CD4-positive, alpha-beta T cell treated with Interleukin-1 beta for 1 hour (primary cell): ENCODE measurements around the gene CCL8.

ENCODE experiments used
- DNase-seq, 2 donors: peaks; one replicate each; pipeline ENCODE4 v3.0.0-alpha.2; 2020 to 2022

The CCL8 gene

DNA sequence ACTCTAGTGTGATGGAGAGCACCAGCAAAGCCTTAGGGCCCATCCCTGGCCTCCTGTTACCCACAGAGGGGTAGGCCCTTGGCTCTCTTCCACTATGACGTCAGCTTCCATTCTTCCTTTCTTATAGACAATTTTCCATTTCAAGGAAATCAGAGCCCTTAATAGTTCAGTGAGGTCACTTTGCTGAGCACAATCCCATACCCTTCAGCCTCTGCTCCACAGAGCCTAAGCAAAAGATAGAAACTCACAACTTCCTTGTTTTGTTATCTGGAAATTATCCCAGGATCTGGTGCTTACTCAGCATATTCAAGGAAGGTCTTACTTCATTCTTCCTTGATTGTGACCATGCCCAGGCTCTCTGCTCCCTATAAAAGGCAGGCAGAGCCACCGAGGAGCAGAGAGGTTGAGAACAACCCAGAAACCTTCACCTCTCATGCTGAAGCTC is at the start of gene CCL8:
Gene CCL8, plus strand, starts transcription at position 397 of the 445 bp plus-strand sequence. CDS start 67 bp downstream, outside the sequence.
- no peak for DNase-seq

DNA sequence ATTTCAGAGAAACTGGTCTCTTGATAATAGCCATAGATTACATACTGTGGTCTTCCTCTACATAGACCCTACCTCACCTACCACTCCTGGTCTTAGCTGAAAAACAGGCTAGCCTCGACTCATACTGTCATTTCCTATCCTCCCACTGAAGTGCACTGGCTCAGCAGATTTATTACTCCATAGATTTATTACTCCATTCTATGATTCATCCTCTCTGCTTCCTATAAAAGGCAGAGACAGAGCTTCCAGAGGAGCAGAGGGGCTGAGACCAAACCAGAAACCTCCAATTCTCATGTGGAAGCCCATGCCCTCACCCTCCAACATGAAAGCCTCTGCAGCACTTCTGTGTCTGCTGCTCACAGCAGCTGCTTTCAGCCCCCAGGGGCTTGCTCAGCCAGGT is 49.3 kb upstream of the CCL8 start, which contains the start of gene CCL7:
Gene CCL7, plus strand, starts transcription at position 253 of the 400 bp plus-strand sequence. Its CDS starts 70 bp downstream, at position 323.
- no peak for DNase-seq

DNA sequence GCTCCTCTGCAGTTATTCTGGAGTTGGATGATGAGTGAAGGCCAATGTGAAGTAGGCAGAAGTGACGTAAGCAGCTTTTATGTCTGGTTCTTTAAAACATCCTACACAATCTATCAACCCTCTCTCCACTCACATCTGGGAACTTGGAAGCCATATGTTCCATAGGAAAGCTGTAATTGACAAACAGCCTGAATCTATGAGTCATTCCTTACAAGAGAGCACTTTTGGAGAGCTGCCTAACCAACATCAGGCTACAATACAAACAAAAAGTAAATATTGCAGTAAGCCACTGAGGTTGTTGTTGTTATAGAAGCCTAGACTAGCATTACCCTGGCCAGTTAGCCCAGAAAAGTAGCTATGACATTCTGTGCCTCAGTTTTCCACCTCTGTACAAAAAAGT is 43.4 kb upstream of the CCL8 start:
- DNase-seq: no peak

DNA sequence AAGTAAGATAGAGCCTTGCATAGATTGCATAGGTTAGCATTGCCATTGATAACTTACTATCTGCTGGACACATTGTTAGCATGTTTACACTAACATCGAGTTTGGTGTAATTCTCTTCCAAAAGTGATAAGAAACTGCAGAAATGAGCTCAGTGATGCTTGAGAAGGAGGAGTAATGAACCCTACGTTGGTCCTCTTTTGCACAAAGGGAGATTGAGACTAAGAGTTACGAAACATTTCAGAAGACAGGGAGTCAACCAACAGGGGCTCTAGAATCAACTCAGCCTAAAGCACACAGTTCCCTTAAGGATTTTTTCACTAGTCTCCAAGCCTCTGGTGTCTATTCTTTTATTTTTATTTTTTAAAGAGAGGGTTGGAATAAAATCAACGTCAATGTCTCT is 42.4 kb upstream of the CCL8 start:
- no peak for DNase-seq

DNA sequence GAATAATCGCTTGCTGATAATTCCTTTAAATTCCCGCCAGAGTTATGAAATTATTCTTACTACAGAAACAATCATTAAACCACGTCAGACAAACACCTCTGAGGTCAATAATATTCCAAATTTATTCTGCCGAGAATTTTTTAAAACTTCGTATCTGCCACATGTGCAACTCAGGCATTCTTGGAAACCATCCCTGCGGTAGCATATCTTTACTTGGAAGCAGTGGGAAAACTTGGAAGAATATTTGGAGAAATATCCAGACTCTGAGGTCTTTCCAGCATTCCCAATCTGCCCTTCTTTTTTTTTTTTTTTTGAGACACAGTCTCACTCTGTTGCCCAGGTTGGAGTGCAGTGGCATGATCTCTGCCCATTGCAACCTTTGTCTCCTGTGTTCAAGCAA is 35.7 kb upstream of the CCL8 start:
- no peak for DNase-seq

DNA sequence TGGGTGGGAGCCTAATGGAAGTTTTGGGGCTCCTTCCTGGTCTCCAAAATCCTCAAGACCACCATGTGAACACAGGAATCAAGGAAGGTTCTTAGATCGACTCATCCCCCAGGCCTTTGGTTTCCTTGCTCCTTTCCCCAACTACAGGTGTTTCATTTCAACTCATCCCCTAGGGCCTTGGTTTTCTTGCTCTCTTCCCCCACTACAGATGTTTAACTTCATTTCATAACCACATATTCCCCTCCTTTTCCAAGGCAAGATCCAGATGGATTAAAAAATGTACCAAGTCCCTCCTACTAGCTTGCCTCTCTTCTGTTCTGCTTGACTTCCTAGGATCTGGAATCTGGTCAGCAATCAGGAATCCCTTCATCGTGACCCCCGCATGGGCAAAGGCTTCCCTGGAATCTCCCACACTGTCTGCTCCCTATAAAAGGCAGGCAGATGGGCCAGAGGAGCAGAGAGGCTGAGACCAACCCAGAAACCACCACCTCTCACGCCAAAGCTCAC is 33.9 kb upstream of the CCL8 start, which contains the start of gene CCL11:
Gene CCL11, plus strand, starts transcription at position 457 of the 507 bp plus-strand sequence. CDS start 67 bp downstream, outside the sequence.
- DNase-seq: no peak

DNA sequence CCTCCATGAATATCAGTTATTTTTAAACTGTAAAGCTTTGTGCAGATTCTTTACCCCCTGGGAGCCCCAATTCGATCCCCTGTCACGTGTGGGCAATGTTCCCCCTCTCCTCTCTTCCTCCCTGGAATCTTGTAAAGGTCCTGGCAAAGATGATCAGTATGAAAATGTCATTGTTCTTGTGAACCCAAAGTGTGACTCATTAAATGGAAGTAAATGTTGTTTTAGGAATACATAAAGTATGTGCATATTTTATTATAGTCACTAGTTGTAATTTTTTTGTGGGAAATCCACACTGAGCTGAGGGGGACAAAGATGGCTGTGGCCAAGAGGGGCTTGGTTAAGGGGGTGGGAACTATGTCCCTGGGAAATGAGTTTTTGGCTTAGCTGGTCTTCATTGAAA is 31.4 kb upstream of the CCL8 start:
- DNase-seq: no peak

DNA sequence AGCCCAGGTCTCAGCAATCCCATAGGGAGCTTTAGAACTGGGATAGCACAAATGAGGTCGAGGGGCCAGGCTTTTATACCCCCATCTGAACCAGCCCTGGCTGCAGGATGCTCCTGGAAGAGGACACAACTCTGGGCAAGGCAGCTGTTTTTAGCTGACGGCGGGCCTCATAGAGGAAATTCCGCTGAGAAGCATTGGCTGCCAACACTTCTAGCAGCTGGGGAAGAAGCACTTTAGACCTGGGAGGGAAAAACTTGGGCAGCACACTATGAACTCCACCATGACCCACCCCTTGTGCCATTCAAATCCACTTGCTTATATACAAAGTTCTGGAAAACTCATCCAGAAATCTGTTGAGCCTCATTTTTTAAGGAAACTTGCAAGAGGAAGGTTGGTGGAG is 28.6 kb upstream of the CCL8 start:
- no peak for DNase-seq

DNA sequence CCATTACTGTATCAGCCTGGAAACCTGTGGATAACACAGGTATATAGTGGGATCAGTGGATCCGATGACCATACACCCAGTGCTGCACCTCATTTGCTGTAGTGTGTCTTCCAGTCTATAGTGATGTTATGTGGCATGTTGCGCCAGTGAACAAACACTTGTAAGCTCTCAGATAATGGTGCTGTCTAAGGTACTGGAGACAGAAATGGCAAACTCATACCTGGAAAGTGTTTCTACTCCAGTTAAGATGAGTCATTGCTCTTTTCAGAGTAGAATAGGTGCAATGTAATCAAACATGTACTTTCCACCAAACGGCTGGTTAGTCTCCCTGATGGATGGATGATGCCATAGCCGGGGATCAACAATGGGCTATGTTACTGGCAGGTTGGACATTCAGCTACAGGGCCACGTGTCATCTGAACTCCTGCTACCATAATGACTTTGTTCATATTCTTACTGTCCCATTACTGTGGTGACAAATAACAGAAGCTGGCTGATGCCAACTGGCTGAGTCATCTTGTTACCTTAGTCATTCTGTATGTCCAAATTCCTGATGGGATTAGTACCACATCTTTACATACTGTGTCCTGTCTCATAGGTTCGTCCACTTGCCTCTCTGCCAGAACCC is 27.4 kb upstream of the CCL8 start:
- no peak for DNase-seq

DNA sequence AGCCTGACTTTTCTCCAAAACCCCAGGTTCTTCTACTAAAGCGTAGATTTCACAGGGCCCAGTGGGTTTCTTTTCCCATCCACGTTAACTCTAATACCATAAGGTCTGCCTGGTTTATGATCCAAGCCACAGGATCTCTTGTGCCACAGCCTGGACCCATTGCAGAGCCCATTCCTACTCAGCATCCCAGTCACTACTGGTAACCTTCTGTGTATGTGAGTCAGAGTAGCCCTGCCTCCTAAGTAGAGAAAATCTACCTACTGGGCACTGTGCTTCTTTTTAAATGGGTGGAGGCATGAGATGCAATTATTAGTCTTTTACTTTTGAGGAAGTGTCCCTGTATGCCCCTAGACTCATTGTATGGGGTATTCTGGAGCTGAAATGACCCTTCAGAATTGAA is 20.2 kb upstream of the CCL8 start:
- no peak for DNase-seq

DNA sequence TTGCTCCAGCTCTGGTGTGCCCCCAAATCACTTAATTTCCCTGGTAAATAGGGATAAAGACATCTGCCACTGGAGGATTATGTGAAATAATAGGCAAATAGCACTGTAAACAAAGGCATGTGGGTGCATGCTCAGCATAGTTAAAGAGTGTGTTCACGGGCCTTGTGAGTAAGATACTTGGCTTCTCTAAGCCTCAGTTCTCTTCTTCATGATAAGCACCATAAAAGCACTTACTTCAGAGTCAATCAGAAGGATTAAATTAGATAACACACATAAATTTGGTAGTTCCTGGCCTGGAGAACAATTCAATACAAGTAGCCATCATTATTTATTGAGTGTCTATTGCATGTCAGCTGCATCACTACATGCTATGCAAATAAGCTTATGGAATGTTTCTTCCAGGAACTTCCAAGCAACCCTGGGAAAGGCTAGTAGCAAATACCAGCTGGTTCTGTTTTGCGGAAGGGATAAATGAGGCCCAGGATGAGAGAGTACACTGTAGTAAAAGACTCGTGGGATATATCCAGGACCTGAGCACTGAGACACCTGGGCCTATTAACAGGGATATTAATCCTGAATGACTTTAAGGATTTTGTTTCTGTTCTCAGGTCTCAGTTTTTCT is 19.2 kb upstream of the CCL8 start:
- no peak for DNase-seq

DNA sequence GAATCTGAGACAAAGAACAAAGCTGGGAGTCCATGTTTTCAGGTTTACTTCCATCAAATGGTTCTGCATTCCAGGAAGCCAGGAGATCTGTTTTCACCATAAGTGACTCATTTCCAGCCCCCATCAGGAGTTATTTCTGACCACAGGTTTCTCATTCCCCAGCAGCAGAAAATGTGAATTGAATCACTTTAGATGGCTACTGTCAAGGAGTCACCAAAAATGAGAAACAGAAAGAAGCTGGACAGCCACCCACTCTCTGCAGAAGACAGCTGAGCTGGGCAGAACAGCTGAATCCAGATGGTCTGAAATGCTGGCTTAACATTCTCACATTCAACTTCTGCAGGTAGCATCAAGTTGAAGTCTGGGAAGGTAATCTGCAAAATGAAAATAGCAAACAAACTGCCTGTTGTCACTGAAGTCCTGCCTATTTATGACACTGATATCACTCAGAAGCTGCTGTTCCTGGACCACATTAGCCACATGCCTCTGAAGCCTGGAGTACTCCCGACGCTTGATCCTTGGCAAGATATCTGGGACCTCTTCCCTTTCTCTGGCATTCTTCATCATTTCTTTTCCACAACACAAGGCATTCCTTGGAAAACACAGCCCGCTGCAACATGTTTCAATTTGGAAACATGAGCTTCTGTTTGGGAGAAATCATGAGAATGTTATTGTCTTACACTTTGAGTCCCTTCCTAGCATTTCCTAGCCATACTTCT is 18.4 kb upstream of the CCL8 start:
- DNase-seq: no peak

DNA sequence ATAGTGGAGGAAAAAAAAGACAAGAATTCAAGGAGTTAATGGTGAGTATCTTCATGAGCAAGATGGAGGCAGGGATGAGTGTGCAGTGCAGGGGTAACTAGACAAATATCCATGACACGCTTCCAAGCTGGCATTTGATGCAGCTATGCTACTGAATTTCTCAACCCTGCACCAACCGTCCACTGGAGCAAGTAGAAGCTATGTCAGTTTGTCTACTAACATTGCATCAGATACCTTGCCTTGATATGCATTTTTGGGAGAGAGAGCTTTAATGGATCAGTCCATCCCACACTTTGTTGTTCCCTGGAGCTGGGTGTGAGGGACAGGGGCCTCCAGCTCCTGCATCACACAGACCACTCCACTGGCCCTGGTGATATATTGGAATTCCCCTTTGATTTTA is 17.2 kb upstream of the CCL8 start:
- DNase-seq: no peak

DNA sequence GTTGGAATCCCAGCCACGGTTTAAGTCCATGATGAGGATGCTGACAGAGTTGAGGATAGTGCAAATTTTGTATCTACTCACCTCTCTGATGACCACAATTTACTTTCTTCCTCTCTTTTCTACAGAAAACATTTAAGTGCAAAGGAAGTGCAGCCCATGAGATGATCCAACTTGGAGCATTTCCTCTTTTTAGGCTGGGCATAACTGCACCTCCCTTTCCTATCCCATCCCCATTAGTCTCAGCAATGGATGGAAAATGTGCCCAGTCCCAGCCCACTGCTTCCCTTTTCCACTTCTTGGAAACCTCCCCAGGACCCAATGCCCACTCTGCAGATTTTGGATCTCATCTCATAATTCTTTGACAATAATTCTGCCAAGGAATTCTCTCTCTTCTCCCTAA is 16.6 kb upstream of the CCL8 start:
- DNase-seq: no peak

DNA sequence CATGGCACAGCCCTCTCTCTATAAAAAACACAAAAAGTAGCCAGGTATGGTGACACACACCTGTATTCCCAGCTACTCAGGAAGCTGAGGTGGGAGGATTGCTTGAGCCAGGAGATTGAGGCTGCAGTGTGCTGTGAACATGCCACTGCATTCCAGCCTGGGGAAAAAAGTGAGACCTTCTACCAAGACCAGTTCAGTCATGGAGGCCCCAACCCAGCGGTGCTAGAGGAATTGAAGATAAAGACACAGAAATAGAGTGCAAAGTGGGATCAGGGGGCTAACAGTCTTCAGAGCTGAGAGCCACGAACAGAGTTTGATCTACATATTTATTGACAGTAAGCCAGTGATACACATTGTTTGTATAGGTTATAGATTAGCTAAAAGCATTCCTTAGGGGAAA is 15.6 kb upstream of the CCL8 start:
- DNase-seq: no peak

DNA sequence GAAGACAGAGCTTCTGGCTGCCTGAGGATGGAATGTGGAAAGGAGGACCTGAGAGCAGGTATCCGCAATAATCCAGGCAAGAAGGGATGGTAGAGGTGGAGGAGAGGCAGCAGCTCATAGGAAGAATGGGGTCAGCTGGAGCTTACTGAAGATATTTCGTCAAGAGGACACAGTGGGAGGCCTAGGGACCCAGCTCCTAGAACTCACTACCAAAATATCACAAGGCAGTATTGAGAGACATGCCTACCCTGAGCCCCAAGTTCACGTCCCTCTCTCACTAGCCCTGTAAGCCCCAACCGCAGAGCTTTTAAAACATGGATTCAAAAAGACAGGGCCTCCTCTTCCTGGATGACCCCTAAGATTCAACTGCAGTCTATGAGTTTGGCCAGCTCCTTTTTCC is 14.2 kb upstream of the CCL8 start:
- DNase-seq: no peak

DNA sequence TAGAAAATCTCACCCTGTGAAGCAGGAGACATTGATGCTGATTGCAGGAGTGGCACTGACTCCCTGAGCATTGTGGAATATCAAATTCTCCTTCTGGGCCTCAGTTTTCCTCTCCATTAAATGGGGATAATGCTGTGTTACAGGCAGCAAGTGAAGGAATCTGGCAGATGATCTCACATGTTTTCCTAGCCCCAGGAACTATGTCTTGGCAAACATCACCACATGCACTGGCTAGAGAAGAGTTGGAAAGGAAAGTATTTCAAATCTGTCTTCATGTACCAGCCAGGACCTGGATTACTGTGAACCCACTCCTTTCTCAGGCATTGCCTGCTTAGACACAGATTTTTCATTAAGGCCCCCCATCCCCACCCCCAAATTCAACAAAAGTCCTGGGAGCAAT is 13.6 kb upstream of the CCL8 start:
- DNase-seq: no peak

DNA sequence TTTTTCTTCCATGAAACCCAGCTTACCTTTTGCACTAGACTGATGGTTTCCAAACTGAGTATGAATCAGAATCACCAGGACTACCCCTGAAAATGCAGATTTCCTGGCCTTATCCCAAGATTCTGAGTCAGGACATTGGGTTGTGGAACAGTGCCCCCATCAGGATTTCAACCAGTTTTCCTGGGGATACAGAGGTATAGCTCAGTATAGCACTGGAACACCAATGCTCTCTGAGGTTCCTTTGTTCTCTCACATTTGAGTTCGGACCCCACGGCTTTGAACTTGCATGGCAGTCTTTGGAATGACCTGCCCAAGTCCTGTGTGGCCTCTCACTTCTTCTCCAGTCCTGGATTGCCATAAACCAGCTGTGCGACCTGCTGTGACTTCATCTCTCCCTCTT is 12.8 kb upstream of the CCL8 start:
- no peak for DNase-seq

DNA sequence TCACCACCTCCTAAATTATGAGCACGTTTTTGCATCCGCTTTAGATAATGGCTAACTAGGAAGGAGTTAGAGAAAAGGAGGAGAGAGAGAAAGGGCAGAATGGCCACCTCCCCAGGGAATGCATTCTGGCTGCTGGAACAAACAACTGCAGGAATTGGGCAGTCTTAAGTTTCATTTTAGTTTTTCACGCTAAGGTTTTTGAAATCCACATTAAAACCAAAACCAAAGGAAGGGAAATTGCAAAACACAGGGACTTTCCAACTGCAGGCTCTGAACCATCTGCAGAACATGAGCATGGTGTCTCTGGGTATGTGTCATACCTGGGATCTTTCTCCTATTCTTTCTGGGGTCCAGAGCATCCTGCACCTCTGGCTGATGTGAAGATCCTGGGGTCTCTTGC is 12.1 kb upstream of the CCL8 start:
- DNase-seq: peak in 1 of 2 donors; percentile 11

DNA sequence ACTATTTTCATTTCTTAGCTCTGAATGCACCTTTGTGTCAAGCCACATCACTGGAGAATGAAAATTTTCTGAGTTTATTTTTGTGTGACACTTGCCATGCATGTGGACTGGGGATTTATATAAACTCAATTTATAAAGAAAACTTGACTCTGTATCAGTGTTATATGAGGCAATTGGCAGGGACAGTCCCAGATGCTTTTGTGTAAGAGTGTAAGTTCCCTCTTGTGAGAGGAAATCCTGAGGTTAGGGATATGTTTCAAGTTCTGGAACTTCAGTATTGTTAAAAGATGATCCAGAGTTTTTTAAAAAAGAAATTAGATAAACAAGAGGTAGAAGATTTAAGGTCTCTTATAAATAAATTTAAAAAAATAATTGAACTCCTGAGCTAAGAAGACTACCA is 10.9 kb upstream of the CCL8 start:
- no peak for DNase-seq

DNA sequence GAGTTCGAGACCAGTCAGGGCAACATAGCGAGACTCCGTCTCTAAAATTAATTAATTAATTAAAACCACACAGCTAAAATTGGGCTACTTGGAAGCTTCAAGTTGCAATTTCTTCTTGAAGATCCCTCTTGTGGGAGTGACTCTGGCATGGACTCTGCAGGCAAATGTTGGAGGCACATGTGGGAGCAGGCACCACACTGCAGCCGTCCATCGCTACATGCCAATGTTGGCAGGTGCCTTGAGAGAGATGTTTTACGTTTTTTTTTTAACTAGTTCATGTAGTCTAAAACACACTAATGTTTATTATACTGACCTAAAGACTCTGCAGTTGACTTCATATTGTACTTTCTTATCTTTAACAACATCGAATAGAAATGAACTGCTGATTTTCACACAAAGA is 7.9 kb upstream of the CCL8 start:
- no peak for DNase-seq

DNA sequence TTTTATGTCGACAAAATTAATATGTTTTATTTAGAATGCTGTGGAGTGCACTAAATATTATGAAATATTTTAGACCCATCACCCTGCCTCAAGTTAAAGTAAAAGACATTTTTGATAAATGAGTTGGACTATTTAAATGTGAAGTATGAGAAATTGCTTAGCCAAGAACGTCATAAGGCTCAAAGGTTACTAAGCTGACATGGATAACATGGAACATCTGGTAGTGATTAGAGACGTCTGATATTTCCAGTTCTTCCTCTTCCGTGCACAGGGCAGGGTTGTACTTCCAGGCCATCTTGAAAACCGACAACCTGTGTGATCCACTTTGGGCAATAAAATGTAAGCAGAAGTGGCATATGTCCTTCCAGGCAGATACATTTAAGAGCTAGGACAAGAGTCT is 7.2 kb upstream of the CCL8 start:
- DNase-seq: no peak

DNA sequence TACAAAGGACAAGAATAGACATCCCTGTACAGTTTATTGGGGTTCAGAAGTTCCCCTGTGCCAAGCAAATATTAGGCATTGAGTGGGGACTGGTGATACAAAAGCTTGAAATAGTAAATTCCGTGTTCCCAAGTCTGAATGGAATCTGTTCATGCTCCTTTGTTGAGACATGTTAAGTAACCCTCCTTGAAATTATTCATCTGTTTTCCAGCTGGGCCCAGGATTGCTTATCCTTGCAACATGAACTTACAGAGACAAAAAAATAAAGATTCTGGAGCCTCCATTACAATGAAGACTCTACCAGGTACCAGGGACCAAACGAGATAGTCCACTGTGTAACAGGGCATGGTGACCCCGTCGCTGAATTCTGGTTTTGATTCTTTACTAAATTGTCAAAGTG is 6.1 kb upstream of the CCL8 start:
- DNase-seq: no peak

DNA sequence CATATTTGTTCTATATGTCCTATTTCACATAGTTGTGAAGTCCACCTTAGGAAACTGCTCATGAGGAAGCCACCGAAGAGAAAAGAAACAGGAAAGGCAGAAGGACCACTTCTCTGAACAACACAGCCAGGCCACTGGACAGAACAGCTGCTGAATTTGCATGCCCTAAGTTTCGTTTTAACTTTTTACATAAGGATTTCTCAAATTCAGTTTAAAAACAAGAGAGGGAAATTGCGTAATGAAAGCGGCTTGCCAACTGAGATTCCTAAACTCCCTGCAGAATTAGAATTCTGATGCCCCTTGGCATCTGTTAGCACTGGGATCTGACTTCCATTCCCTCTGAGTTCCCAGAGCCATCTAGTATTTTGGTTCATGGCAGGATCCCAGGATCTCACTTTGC is 5.0 kb upstream of the CCL8 start:
- DNase-seq: peak in 1 of 2 donors; percentile 4
